SK-MEL-5 (cell line): ENCODE results near the gene STAU1. TPM values are rescaled to one million over a fixed set of nuclear protein-coding genes. Genes with fewer than 3 reads are reported as not detected.
"Not testable (repeated sequence)": the region's sequence is repeated elsewhere in the genome, so short reads cannot be mapped to it uniquely, and the experiment has no call there.

Source experiments
- DNase-seq: peaks from one replicate; pipeline ENCODE4 v3.0.0-alpha.2; 2016; ENCODE audit warnings: low read depth, low spot score
- in situ Hi-C: cut with HindIII; loops from 2 replicates; pipeline ENCODE4 v1.10.0; 2016; ENCODE audit warnings: low sequenced_read_pairs, high pct_unique_total_duplicates, low pct_unique_long_range_greater_than_20kb
- total RNA-seq: library from RNA; depleted of rRNA; stranded (reverse); fragments of >200 nt; shearing (Covaris generic); gene quantifications from 2 replicates; pipeline ENCODE4 v1.2.3, GENCODE V29; 2014

STAU1 gene
- total RNA-seq, 1 experiment from 2014 or later, result 42.4 TPM

- in situ Hi-C loops, result no loop called here
- DNase-seq, result no peak
Observed at GRCh38 chr20:49174183-49174582, 14.0 kb downstream of the STAU1 start.

GRCh38 chr20:49172413-49172812, 15.7 kb downstream of the STAU1 start:
- in situ Hi-C loops, result no loop called here
- DNase-seq, result no peak

- DNase-seq, result peak; percentile 49
- in situ Hi-C loops, result no loop called here
Observed at GRCh38 chr20:49171909-49172308, 16.2 kb downstream of the STAU1 start.

GRCh38 chr20:49170714-49171113, 17.4 kb downstream of the STAU1 start:
- in situ Hi-C loops, result no loop called here
- no peak for DNase-seq

GRCh38 chr20:49169547-49169946, 18.6 kb downstream of the STAU1 start:
- in situ Hi-C loops, result no loop called here
- no peak for DNase-seq

GRCh38 chr20:49168864-49169263, 19.3 kb downstream of the STAU1 start:
- DNase-seq, in situ Hi-C loops: not testable (repeated sequence)

GRCh38 chr20:49167811-49168507, 20.2 kb downstream of the STAU1 start:
- in situ Hi-C loops, result no loop called here

GRCh38 chr20:49166534-49167449, 21.3 kb downstream of the STAU1 start:
- no peak for DNase-seq
- in situ Hi-C loops, result no loop called here

More at GRCh38 chr20:49167811-49168507, 20.2 kb downstream of the STAU1 start:
- DNase-seq, result no peak

GRCh38 chr20:49165611-49166010, 22.5 kb downstream of the STAU1 start:
- in situ Hi-C loops, result no loop called here
- no peak for DNase-seq

GRCh38 chr20:49163696-49164095, 24.4 kb downstream of the STAU1 start:
- in situ Hi-C loops, result no loop called here
- DNase-seq, result no peak

GRCh38 chr20:49161428-49162152, 26.5 kb downstream of the STAU1 start:
- in situ Hi-C loops, result no loop called here
- DNase-seq, result no peak

- in situ Hi-C loops, result no loop called here
- no peak for DNase-seq
Observed at GRCh38 chr20:49160057-49160929, 27.8 kb downstream of the STAU1 start.

- DNase-seq, result no peak
- in situ Hi-C loops, result no loop called here
Observed at GRCh38 chr20:49157146-49157545, 31.0 kb downstream of the STAU1 start.

- DNase-seq, result no peak
- in situ Hi-C loops, result no loop called here
Observed at GRCh38 chr20:49156481-49156880, 31.7 kb downstream of the STAU1 start.

- no peak for DNase-seq
- in situ Hi-C loops, result no loop called here
Observed at GRCh38 chr20:49151436-49151835, 36.7 kb downstream of the STAU1 start.

- in situ Hi-C loops, result no loop called here
Observed at GRCh38 chr20:49149281-49150045, 38.7 kb downstream of the STAU1 start.

GRCh38 chr20:49148601-49149000, 39.5 kb downstream of the STAU1 start:
- in situ Hi-C loops, result no loop called here
- no peak for DNase-seq

More at GRCh38 chr20:49149281-49150045, 38.7 kb downstream of the STAU1 start:
- DNase-seq, result no peak
